Endothelial cell (in vitro differentiated cells): ENCODE results near the gene SND1. TPM values are rescaled to one million over a fixed set of nuclear protein-coding genes. Genes with fewer than 3 reads are reported as not detected.

Experiments
- DNase-seq: peaks from one replicate; pipeline ENCODE4 v3.0.0; 2021; ENCODE audit warnings: low spot score
- H3K27ac Mint-ChIP-seq: one replicate; pipeline ENCODE4 v1.8.0; 2021; ENCODE audit warnings: mixed read lengths, inconsistent platforms; ENCODE audit not compliant: unreplicated experiment
- H3K27me3 Mint-ChIP-seq: one replicate; pipeline ENCODE4 v1.8.0; 2021; ENCODE audit warnings: mild to moderate bottlenecking, moderate library complexity, mixed read lengths, inconsistent platforms; ENCODE audit not compliant: unreplicated experiment
- H3K36me3 Mint-ChIP-seq: one replicate; pipeline ENCODE4 v1.8.0; 2021; ENCODE audit warnings: mild to moderate bottlenecking, low read depth, mixed read lengths, inconsistent platforms; ENCODE audit not compliant: unreplicated experiment
- H3K4me1 Mint-ChIP-seq: one replicate; pipeline ENCODE4 v1.8.0; 2021; ENCODE audit warnings: mild to moderate bottlenecking, mixed read lengths, inconsistent platforms; ENCODE audit not compliant: unreplicated experiment
- H3K4me3 Mint-ChIP-seq: one replicate; pipeline ENCODE4 v1.8.0; 2021; ENCODE audit warnings: mild to moderate bottlenecking, mixed read lengths, inconsistent platforms; ENCODE audit not compliant: unreplicated experiment
- H3K9me3 Mint-ChIP-seq: one replicate; pipeline ENCODE4 v1.8.0; 2021; ENCODE audit warnings: mixed read lengths, inconsistent platforms; ENCODE audit not compliant: unreplicated experiment
- total RNA-seq: library from RNA; stranded (reverse); fragmentation: NEBNext Ultra II Directional; extraction: Animal tissue kit (Norgen Biotek cat#: 25700); gene quantifications from one replicate; pipeline ENCODE4 v1.2.1, GENCODE V29; 2021; ENCODE audit not compliant: unreplicated experiment
- TF ChIP-seq, protein P1 (sequence below): fragments of 200-600 bp; sonication (generic); IDR thresholded peaks from one replicate; pipeline ENCODE4 v1.5.0; 2021; ENCODE audit warnings: antibody characterized with exemption; ENCODE audit not compliant: unreplicated experiment

The SND1 gene
- total RNA-seq, 1 donor from 2014 or later, result 375 TPM

DNA sequence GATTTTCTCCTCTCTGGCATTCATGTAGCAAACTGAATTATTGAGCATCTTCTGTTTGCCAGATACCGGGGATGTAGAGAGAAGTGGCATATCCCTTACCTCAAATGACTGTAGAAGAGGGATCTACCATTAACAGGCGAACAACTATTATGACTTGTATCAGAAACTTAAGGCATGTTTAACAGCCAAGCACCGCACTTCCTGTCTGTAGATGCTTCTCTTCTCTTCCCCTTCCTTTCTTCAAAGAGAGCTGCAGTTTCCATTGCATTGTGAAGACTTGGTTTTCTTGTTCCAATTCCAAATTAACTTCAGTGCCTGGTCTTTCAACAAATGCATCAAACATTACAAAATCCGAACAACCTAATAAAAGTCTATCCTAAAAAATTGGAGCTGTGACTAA lies 330.0 kb downstream of the SND1 start:
- no peak for DNase-seq
- H3K4me3 Mint-ChIP-seq, result no peak overlapping the region
- H3K27ac Mint-ChIP-seq, result no peak overlapping the region
- H3K9me3 Mint-ChIP-seq, result peaks cover 9% of the 10 kb centered on the region
- peaks cover 19% of the 10 kb centered on the region for H3K27me3 Mint-ChIP-seq
- TF ChIP-seq, protein P1, sequence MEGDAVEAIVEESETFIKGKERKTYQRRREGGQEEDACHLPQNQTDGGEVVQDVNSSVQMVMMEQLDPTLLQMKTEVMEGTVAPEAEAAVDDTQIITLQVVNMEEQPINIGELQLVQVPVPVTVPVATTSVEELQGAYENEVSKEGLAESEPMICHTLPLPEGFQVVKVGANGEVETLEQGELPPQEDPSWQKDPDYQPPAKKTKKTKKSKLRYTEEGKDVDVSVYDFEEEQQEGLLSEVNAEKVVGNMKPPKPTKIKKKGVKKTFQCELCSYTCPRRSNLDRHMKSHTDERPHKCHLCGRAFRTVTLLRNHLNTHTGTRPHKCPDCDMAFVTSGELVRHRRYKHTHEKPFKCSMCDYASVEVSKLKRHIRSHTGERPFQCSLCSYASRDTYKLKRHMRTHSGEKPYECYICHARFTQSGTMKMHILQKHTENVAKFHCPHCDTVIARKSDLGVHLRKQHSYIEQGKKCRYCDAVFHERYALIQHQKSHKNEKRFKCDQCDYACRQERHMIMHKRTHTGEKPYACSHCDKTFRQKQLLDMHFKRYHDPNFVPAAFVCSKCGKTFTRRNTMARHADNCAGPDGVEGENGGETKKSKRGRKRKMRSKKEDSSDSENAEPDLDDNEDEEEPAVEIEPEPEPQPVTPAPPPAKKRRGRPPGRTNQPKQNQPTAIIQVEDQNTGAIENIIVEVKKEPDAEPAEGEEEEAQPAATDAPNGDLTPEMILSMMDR, result no peak
- H3K36me3 Mint-ChIP-seq, result peaks cover 29% of the 10 kb centered on the region
- H3K4me1 Mint-ChIP-seq, result peaks cover 60% of the 10 kb centered on the region

DNA sequence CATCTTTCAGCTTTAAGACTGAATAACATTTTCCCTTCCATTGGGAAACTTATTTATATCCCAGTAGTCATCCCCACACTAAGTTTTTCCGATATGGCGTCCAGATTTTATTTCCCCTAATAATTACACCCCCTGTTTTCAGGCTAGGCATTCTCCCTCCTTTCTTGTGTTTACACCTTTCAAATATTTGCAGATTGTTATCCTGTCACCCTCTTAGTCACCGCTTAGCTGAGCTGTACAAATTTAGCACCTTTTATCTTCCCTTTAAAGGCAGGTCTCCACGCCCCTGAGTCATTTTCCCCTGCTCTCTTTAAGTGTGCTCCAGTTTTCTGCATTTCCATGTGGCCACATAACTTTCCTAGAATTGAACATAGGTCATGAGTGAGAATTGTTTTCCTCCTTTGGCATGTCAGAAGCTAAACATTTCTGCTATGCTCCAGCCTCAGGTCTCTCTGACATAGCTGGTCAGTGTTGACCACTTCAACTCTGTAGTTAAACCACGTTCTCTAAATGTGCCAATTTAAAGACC lies 331.9 kb downstream of the SND1 start:
- Mint-ChIP-seq H3K27ac (no peak overlapping the region), H3K9me3 (no peaks in the 10 kb centered on the region), H3K36me3 (peaks cover 17% of the 10 kb centered on the region), H3K4me1 (peaks cover 68% of the 10 kb centered on the region), H3K4me3 (no peak overlapping the region), H3K27me3 (peaks cover 12% of the 10 kb centered on the region)
- TF ChIP-seq, protein P1, result no peak
- no peak for DNase-seq

DNA sequence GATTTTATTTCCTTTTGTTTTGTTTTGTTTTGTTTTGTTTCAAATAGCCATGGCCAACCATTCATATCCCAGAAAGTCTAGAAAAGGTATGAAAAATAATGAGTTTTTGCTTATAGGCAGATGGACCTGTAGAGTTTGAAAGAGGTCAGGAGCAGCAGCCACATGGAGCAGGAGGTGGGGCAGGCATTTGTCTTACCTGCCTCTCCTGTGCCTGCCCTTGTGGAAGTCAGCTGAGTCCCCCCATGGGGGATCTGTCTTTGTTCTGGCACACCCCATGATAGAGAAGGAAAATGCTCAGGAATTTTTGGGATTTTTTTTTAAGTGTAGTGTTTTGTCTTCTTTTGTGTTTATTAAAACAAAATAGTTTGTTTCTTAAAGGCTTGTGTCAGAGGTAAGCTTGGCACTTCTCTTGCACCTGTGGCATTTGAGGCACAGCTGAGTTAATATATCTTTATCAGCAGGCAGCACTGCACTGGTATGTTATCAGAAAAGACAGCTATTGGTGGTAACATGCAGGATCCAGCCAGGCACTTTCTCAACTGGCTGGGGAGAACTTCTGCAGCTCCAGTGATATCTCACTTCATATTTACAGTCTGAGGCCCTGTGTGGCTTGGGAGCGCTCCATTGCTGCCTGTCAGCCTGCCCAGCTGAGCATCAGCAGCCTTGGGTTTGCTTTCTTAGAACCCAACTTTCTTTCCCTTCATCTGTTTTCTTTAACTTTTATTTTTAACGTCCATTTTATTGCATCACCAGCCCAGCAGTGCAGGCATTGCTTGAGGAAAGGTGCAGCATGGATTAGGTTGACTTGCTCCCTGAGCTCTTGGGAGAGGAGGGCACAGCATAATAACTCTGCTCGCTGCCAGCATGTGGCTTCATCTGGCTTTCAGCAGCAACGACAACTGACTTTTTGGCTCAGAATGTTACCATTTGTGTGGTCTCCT lies 334.9 kb downstream of the SND1 start:
- peaks cover 12% of the 10 kb centered on the region for H3K27me3 Mint-ChIP-seq
- peak overlapping the region; percentile 34 for H3K27ac Mint-ChIP-seq
- TF ChIP-seq, protein P1, result no peak
- no peak overlapping the region for H3K4me3 Mint-ChIP-seq
- H3K36me3 Mint-ChIP-seq, result peaks cover 18% of the 10 kb centered on the region
- H3K4me1 Mint-ChIP-seq, result peaks cover 65% of the 10 kb centered on the region
- DNase-seq, result no peak
- H3K9me3 Mint-ChIP-seq, result no peaks in the 10 kb centered on the region

DNA sequence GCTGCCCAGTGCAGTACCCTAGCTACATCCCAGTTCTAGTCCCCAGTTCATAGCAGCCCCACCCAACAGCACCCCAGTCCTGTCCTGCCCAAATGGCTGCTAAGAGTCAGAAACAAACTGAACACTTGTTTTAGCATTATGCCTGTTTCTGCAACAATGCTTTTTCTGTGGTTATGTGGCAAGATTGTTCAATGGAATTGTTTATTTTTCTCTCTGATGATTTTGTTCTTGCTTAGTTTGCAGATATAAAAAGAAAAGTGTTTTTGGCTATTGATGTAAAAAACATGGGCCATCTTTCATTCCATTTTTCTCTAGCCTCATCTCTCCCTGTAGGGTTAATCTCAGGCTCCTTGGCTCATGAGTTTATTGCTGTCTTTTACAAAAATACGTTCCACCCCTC lies 336.8 kb downstream of the SND1 start:
- H3K36me3 Mint-ChIP-seq, result peaks cover 37% of the 10 kb centered on the region
- H3K4me1 Mint-ChIP-seq, result peaks cover 71% of the 10 kb centered on the region
- no peak for DNase-seq
- H3K27ac Mint-ChIP-seq, result peak overlapping the region; percentile 53
- peaks cover 18% of the 10 kb centered on the region for H3K27me3 Mint-ChIP-seq
- no peak overlapping the region for H3K4me3 Mint-ChIP-seq
- TF ChIP-seq, protein P1, result no peak
- no peaks in the 10 kb centered on the region for H3K9me3 Mint-ChIP-seq

DNA sequence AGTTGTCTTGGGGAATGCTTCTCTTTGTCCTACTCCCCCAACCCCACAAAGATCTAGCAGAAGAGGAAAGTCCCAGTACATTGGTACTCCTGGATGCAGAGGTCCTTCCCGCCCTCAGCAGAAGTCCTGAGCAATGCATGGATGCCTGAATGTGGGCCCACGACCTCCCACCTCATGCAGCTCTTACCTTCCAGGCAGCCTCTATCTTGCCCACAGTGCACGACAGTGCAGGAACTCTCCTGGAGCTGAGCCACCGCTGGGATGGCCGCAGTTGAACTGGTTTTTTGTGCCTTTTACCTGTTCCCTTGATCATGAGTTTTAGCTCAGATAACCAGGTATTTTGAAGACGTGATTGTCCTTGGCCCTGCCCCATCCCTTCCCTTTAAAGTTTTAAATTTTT lies 341.3 kb downstream of the SND1 start:
- H3K4me1 Mint-ChIP-seq, result peaks cover 73% of the 10 kb centered on the region
- H3K27ac Mint-ChIP-seq, result peak overlapping the region; percentile 14
- DNase-seq, result no peak
- peaks cover 46% of the 10 kb centered on the region for H3K36me3 Mint-ChIP-seq
- TF ChIP-seq, protein P1, result no peak
- peaks cover 22% of the 10 kb centered on the region for H3K27me3 Mint-ChIP-seq
- no peaks in the 10 kb centered on the region for H3K9me3 Mint-ChIP-seq
- no peak overlapping the region for H3K4me3 Mint-ChIP-seq
